Activated CD4-positive, alpha-beta T cell treated with anti-CD3 and anti-CD28 coated beads, Interleukin-2, amount 50 U/mL, for 4 hours (primary cell): ENCODE results near the gene ABCG1.

ENCODE experiments used
- DNase-seq, 2 experiments: peaks; one replicate each; pipeline ENCODE4 v3.0.0-alpha.2; 2020

Gene ABCG1

DNA sequence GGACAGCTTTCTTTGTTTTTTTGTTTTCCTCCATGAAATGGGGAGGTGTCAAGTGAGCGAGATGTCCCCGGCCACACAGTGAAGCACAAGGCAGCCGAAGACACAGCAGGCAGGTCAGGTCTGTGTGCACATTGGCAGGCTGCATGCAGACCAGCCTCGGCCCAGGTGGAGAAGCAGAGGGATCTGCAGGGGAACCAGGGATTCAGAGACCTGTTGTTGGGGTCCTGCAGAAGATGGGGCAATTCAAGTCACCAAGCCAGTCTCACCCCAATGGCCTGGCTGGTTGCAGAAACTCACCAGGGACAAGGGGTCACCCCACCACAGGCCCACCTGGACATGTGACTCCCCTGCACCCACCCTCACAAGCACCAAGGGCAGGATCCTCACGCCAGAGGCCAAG is 4.0 kb upstream of the ABCG1 start:
- DNase-seq, result no peak

DNA sequence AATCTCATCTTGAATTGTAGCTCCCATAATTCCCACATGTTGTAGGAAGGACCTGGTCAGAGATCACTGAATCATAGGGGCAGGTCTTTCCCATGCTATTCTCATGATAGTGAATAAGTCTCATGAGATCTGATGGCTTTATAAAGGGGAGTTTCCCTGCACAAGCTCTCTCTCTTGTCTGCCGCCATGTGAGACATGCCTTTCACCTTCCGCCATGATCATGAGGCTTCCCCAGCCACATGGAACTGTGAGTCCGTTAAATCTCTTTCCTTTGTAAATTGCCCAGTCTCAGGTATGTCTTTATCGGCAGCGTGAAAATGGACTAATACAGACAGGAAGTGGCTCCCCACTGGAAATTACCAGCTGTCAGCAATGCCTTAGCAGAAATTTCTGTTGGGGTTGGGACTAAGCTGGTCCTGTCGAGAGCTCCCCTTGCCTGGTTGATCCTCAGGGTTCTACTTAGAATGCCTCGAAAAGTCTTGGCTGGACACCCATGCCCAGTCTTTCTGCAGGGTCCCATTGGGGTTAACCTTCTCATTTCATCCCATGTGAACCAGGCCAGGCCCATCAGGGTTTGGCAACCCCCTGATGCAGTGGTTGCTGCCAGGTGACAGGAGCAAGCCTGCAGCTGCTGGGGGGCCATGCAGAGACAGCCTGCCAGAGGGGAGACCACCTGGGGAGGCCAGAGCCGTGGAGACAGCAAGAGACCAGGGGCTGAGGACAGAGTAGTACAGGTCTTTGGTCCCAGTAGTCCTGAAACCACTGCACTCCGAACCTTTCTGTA is 2.8 kb upstream of the ABCG1 start:
- DNase-seq, result no peak

DNA sequence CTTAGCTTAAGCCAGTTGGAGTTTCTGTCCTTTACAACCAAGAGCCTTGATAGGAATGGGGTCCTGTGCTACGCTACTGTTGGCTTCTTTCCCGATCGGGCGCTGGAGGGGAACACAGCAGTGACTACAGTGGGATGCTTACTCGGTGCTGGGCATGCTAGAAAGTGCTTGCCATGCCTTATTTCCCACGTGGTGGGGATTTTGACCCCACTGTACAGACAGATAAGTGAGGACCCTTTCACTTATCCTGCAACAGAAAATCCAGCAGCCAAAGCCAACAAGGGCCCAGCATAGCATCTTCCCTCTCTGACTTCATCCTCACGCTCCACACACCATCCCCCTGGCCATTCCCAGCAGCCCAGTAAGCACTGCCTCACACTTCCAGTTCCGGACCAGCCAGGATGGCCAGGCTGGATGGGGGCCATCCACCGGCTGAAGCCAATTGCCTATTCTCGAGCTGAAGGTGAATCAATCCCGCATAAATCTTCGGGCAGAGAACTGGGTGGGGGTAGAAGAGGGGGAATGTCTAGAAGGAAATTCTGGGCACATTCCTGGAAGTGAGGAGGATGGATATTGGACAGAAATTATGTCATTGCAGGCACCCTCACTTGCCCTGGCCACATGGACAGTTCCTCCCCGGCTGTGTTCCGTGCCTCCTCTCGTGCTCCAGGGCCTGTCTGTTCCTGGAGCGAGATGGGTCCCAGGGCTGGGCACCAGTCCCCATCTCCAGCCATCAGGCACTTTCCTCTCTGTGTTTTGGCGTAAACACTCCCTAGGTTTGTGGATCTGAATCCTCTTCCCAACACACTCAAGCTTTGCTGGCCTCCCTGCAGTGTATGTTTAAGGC is 2.0 kb upstream of the ABCG1 start:
- no peak for DNase-seq

DNA sequence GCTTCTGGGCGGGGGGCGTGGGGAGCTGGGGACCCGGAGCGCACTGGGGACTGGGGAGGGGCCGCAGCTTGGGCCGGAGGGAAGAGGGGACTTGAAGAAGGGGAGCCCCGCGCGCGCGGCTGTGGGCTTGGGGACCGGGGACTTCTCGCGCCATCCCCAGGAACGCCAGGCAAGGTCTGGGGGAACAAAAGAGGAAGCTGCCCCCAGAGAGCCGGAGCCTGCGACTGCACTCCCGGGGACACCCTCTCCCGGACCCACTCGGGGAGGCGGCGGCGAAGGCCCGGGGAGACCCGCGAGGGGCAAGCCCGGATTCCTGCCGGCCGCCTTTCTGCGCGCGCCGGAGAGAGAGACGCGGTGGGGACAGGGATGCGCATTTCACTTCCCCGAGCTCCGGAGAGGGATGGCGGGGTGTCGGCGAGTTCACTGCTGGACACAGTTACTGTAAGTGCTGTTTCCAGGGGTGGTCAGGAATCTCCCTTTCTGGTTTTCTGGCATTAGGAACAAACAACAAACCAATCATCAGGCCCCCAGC is 732 bp downstream of the ABCG1 start:
- DNase-seq, result no peak

DNA sequence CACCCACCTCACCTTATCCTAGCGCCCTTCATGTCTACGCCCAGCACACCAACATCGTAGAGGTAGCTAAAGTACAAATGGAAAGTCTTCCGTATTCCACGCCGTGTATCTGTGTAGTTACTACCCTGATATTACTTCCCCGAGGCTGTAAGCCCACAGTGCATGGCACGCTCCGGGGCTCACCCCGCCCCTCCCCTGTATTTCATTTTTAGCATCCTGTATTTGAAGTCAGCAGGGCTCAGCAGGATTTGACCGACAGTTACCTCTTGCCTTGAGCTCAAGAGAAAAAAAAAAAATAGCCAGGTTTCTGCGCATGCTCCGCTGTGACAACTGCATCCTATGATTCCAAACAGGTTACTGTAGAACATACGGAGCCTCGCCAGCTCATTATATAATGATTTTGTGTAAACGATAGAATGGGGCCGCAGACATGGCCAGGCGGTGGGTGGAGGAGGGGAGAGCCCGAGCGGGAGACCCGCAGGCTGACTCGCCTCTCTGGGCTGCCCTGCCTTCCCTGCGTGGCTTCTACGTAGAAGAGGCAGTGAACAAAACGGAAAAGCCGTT is 1.3 kb downstream of the ABCG1 start:
- peak; percentile 57 to 63 for DNase-seq

DNA sequence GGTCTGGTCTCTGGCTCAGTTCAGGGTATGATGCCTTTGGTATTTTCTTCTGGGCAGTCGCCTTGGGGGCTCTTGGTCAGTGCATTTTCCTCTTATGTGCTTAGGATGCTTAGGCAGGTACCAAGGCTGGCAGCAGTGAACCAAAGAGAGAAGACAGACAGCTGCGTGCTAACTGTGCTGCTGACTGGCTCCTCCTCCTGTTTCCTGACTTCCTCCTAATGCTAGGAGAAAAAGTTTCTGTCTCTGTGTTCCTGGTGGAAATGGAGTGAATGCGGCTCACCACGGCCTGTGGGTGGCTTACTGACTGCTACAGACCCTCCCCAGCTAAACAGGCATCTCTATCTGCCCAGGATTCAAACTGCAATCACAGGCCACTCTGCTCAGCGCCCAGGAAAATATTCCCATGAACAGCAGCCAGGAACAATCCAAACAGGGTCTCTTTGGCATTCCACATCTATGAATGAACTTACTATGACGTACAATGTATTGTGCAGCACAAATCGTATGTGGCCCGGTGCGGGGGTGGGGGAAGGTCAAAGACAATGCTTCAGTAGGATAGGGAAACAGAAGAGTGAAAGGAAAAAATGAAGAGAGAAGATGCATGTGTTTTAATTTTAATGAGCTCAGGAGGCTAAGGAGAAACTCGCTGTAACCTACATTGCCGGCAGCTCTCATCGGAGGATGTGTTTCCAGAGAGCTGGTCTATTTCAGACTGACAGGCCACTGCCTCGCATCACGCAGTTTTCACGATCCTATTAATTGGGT is 2.8 kb downstream of the ABCG1 start:
- no peak for DNase-seq

DNA sequence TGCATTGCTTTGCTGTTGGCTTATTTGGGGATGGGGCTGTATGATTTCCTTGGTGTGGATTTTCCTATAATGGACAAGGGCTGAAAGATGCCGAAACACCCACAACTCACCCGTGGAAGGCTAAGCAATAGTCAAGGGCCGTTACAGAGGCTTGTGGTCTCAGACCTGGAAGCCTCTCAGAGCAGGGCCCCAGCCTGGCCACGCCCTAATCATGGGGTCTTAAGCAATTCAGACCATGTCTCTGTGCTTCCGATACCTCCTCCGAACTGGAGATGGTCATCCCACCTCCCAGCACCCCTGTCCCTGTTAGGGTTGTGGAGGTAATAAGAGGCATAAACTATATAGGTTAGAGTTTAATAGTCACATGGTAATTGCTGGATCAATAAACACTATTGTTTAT is 3.4 kb downstream of the ABCG1 start:
- DNase-seq, result no peak

DNA sequence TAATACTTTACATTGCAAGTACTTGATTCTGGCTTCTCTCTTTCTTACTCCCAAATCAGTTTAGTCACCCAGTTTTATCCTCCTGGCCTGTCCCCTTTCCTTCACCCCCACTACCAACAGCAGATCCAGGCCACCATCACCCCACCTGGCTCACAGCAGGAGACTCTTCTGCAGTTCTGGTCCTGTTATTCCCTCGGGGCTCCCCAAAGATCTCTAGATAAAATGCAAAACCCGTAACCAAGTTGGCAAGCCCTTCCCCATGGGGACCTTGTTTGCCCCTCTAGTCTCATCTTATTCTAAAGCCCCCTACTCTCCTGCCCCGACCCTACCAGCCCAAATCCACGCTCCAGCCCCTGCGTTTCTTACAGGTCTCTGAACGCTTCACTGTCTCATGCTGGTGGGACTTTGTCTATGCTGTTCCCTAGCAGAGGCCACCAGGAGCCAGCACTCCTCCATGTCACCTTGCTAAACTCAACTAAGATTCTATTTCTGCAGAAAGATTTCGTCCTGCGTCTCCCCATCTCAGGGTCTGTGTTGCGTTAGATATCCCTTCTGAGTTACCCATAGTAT is 4.0 kb downstream of the ABCG1 start:
- no peak for DNase-seq

DNA sequence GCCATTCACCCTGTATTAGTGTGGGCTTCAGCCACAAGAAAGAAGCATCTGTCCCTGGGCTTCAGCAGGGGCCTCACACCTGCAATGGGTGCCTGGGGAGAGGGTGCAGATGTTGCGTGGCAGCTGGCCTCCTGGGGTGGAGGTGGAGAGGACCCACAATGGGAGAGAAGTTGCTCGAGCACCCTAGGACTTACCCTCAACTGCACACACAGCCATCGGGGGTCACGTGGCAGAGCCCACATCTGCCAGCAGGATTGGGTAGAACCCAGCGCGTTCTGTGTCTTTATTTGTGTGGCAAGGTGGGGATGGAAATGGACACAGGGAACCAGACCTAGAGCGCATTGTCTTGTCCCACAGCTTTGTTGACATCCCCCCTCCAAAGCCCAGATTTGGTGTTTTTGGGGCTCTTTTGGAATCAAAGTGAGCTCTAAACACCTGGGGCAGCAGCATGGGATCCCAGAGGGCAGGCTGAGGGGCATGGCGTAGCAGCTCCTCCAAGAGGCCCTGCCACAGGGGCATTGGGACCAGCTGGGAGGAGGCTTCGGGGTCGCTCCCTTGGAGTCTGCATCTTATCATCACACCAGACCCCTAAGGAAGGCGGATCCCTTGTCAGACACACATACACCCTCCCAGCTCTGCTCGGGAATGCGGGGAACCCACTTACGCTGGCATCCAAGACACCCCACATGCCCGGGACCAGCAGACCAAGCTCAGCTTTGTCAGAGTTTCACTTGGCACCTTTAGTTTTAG is 5.1 kb downstream of the ABCG1 start:
- no peak for DNase-seq

DNA sequence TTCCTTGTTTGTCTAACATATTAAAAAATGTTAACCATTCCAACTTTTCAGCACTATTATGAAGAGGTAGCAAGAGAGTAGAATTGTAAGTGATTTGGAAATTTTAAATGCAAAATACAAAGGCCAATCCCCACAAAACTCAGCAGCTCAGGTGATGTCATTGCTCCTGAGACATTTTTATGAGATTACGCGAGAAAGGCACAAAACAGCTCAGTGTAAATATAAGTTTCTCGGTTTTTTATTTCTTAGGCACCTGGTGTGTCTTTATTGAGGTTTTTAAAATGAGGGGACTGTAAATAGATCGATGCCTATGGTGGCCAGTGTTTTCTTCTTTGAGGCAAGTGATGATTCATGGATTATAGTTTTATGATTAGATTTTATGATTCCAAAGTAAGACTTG is 6.1 kb downstream of the ABCG1 start:
- no peak for DNase-seq

DNA sequence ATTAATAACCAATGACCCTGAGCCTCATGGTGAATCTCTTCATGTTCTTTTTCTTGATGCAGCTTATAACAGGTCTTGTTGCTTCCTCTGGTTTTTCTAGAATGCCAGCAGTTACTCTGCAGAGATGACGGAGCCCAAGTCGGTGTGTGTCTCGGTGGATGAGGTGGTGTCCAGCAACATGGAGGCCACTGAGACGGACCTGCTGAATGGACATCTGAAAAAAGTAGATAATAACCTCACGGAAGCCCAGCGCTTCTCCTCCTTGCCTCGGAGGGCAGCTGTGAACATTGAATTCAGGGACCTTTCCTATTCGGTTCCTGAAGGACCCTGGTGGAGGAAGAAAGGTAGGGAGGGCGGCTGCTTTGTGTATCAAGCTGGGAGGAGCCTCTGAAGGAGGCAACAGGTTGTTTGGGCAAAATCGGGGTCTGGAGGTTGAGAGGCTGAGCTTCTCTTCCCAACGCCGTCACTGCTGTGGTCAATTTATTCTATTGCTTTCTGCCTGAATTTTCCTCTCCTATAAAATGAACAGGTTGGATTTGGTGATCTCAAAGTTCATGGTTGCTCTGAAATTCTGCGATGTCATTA is 6.7 kb downstream of the ABCG1 start:
- no peak for DNase-seq

DNA sequence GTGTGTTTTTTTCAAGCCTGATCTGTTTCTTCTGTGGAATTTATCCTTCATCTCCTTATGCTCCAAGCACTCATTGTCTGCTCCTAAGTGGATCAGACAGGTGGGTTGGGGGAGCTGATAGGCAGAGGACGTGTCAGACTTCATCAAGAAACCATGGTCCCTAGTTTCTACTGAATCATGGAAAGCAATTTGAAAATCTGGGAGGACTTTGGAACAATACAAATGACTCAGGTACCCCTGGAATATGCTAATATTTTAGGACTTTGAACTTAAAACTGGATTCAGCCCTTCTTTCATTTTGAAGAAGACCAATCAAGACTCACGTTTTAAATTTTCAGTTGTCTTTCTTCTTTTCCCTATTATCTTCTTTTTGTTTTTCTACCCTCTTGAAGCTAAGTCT is 7.7 kb downstream of the ABCG1 start:
- no peak for DNase-seq

DNA sequence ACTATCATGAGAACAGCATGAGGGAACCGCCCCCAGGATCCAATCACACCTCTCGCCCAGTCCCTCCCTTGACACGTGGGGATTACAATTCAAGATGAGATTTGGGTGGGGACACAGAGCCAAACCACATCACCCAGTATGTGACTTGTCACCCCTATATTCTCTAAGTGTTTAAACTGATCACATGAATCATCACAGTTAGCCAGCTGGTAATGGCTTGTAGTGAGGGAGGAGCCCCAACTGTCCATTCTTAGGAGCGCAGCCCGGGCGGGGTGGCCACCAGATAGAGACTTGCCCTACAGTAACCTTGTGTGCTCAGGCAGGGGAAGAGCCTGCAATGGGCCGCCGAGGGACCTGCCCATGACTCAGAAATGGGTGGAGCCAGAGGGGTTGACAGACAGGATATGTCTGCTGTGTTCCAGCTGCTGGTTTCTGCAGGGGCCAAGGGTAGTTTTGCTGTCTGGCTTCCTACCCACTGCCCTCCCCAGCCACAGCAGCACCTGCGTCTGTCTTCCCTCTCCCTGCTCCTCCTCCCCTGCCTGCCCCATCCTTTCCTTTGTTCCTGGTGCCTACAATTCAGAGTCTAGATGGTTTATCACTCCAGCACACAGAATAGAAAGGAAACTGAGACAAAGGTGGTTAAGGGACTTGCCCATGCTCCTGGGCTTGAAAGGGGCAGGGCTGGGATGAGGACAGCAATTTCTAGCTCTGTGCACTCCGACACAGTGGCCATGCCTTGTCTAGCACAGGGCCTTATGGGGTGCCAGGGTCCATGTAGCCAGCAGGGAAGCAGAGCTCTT is 9.2 kb downstream of the ABCG1 start:
- DNase-seq, result peak; percentile 89 to 91

DNA sequence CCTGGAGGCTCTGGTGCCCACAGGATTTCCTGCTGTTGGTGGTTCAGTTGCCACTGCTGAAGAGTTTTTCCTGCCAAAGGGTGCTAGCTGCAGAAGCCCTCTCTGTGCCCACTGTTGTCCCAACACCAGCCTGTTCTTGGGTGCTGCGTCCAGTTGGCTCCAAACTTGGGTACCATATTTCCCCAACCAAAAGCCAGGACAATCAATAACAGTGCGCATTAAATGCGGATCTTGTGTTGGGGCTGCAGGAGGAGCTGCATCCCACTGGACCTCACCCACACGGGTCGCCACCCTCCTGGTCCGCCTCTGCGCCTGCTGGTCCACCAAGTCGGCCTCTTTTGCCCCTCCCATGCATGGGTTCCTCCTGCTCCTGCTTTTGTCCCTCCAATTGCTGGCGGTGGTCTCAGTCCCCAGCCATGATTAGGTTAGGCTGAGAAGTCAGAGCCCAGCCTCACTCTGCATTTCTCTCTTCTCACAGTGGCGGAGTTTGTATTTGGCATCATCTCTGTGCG is 9.8 kb downstream of the ABCG1 start:
- DNase-seq, result no peak

DNA sequence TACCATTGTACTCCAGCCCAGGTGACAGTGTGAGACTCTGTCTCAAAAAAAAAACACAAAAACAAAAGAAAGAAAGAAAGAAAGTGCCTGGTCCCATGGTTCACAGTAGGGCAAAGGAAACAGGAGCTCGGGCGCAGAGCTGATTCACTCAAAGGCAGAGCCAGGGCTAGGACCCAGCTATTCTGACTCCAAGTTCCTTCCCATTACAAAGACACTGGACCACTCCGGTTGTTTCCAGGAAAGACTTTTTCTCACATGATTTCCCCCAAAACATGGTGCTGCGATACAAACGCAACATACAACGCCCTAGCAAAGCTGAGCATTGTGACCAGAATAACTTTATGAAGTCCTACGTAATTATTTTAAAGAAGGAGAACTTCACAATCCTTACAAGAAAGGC is 10.7 kb downstream of the ABCG1 start:
- no peak for DNase-seq

DNA sequence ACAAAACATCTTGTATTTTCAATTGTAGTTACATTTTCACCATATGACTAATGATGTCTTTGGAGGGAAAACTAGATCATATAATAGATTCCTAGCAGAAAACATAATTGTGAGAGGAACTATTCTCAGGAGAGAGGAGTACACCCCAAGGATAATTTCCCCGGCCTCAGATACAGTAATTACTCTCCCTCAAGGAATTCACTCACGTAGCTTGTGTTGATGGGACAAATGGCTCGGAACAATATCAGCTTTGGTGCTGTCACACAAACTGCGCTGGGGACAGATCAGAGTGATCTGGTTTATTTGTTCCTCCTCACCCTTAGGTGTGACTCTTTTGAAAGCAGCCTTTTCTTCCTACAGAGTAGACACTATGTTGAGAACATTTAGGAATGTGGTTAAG is 11.2 kb downstream of the ABCG1 start:
- DNase-seq, result no peak

DNA sequence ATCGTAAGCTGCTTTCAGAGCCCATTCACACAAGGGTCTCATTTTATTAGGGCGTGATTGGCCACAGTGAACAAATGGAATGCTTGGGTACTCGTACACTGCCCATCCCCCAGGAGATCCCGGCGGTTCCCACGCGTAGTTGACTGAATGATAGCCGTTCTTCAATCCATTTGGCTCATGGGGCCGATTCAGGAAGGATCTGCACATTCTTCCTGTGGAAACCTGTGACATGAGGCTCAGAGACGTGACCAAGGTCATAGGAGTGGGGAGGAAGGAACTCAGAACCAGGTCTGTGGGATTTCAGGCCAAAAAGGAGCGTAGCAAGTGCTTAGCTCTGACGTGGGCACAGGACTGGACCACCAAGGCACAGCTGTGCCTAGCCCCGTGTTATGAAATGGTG is 11.7 kb downstream of the ABCG1 start:
- no peak for DNase-seq

DNA sequence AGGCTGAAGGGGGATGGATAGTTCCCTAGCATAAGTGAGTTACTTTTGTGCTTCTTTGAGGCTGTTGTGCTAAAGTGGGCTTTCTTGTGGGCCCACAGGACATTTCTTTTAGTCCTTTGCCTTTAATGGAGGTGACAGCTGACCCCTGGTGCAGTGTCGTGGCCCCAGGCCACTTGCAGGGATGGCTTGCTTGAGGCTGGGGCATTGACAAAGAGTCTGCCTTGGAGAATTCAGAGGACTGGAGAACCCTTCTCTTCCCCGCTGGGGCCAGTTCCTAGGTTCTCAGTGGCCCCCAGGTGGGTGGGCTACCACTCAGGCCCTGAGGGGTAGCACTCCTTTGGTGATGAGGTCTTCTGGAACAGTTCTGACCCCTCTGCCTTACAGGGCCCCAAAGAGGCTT is 12.8 kb downstream of the ABCG1 start:
- no peak for DNase-seq

DNA sequence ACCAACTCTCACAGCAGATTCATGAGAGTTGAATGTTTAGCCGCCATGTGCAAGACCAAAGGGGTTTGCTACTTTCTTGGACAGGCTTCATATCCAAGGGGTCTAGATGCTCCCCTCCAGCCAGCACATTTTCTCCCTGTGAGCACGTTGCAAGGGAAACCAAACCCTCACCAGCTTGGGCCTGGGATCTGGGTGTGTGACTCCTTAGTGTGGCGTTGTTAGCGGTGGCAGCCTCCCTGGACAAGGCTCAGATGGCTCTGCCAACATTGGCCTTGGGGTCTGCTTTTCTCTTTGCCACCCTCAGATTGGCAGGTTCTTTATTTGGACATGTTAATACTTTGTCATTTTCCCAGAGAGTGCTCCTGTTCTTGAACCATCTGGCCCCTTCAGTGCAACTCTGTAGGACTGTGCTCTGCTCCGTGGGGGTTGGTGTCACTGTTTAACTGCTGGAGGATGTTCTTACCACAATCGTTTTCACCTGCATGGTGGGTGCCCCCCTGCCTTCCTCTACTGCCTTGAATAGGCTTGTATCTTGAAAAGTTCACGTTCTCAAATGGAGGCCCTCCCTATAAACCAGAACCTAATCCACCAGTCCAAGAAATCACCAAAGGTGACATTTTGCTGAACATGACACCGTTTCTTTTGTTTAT is 13.4 kb downstream of the ABCG1 start:
- DNase-seq, result no peak
